Activated CD8-positive, alpha-beta memory T cell treated with anti-CD3 and anti-CD28 coated beads, Interleukin-2, amount 50 U/mL, for 4 hours (primary cell): Measurements from ENCODE around the gene ACSM5.

ENCODE experiments used
- DNase-seq: peaks from one replicate; pipeline ENCODE4 v3.0.0-alpha.2; 2020

The ACSM5 gene, protein sequence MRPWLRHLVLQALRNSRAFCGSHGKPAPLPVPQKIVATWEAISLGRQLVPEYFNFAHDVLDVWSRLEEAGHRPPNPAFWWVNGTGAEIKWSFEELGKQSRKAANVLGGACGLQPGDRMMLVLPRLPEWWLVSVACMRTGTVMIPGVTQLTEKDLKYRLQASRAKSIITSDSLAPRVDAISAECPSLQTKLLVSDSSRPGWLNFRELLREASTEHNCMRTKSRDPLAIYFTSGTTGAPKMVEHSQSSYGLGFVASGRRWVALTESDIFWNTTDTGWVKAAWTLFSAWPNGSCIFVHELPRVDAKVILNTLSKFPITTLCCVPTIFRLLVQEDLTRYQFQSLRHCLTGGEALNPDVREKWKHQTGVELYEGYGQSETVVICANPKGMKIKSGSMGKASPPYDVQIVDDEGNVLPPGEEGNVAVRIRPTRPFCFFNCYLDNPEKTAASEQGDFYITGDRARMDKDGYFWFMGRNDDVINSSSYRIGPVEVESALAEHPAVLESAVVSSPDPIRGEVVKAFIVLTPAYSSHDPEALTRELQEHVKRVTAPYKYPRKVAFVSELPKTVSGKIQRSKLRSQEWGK

GRCh38 chr16:20409398-20410120, at the start of gene ACSM5:
TSS of gene ACSM5 (plus strand) at chr16:20409534. CDS start at chr16:20411485, 1,951 bp downstream.
- no peak for DNase-seq

DNA sequence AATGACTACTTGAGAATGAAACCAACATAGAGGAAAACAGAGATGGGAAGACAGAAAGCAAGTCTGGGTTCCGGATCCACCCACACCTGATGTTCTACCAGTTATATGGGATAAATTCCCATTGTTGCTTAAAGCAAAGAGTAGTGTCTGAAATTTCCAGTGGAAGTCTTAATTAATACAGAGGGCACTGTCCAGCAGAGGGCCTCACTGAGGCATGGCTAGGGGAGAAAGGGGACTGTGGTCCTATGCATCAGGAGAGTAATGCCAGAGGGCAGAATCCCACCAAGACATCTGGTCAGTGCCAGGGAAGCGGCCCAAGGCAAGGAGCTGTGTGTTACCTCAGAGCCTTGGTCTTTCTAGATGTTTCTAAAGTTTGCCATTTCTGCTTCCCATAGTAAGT, 49.3 kb upstream of the ACSM5 start:
- no peak for DNase-seq

GRCh38 chr16:20363191-20363590, 46.1 kb upstream of the ACSM5 start:
- no peak for DNase-seq

DNA sequence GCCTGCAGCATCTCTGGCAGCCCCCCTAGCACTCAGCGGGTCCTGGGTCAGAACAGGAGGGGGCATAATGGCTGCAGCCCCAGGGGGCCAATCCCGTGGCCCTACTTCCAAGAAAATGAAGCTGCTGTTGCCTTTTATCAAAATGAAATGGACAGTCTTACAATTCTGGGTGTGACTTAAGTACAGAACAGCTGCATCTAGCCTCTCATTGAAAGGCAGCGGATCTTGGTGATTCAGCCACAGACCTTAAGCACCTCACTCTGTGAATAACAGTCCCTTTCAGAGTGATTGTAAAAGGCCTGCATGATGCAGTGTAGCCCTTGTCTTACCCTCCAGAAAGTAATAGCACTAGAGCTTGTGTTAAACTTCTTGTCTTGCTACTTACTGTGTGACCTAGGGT, 45.3 kb upstream of the ACSM5 start:
- DNase-seq: no peak

- DNase-seq: no peak
Observed at GRCh38 chr16:20369452-20370054, 39.8 kb upstream of the ACSM5 start.

- no peak for DNase-seq
Observed at GRCh38 chr16:20372701-20373100, 36.6 kb upstream of the ACSM5 start.

GRCh38 chr16:20377181-20377580, 32.2 kb upstream of the ACSM5 start:
- DNase-seq: no peak

DNA sequence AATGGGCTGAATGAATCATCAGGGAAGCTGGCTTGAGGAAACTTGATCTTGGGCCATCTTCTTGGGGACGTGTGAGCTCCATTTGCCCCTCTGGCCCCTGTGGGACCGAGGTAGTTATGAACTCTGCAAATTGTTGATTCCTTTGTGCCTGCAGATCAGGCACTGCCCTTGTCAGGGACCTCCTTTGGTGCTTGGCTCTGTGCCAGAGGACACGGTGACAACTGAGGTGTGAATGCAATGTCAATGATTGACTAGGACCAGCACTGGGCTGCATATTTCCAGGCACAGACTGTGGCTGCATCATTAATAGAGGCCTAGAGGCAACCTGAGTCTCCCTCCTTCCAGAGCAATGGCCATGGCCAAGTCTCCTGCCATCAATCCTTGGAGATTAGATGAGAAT, 28.6 kb upstream of the ACSM5 start:
- no peak for DNase-seq

- DNase-seq: no peak
Observed at GRCh38 chr16:20382202-20382948, 27.0 kb upstream of the ACSM5 start.

- DNase-seq: no peak
Observed at GRCh38 chr16:20383106-20384029, 26.0 kb upstream of the ACSM5 start.

DNA sequence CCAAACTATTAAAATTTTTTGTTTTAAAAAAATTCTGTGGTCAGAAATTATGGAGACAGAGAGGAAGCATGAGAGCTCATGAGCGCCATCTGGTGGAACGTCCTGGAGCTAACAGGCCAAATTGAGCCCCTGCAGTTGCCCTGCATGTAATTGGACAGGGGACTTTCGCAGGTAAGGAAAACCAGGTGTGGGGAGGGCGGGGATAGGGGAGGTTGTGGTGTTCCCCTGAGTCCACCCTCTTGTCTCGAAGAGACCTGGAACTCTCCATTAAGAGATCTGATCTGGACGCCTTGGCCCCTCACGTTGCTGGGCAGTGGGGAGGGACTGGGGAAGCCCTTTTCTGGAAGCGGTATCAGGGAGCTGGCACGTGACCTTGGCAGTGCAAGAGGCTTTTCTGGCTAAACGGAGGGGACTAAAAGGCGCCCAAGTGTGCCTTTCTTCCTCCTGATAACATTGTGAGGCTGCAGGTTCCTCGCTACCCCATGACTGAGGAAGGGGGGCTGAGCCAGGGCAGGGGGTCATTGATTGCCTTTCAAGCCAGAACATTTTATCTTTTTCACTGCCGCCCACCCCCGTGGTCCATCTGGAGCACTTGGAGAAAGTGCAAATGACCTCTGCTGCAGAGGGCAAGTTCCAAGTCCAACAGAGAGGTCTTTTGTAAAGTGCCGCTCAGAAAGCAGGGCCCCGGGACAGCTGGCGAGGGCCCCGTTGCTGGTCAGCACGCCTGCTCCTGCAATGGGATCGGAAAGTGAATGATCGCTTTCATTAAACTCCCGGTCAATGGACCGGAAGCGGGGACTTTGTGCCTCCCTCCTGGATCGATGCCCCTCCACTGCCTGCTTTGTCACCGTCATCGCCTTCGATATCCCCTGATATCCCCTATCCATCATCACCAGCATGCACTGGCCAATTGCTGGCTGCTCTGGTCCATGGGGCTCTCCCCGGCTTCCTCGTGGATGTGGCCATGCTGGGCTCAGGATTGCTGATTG, 23.2 kb upstream of the ACSM5 start:
- peak; percentile 50 for DNase-seq

DNA sequence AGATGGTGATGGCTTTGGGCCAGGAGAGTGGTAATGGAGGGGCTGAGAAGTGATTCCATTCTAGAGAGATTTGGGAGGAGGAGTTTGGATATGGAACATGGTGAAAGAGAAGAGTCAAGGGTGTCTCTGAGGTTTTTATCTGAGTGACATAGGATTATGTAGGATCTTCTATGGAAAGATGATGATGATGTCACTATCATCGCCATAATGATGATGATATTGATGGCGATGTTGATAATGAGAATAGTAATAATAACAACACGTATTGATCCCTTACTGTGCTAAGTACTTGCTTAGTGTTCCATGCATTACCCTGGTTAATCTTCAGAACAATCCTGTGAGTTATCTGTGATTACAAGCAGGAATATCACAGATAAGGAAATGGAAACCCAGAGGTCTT, 21.4 kb upstream of the ACSM5 start:
- no peak for DNase-seq

GRCh38 chr16:20388854-20389253, 20.5 kb upstream of the ACSM5 start:
- no peak for DNase-seq

DNA sequence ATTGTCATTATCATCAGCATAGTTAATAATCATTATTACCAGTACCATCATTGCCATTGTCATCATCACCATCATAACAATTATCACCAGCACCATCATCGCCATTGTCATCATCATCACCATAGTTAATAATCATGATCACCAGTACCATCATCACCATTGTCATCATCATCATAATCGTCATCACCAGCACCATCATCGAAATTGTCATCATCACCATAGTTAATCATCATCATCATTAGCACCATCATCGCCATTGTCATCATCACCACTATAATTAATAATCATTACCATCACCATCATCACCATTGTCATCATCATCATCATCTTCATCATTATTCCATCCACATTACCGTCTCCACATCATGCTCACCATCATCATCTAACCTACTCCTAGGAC, 18.3 kb upstream of the ACSM5 start:
- no peak for DNase-seq

DNA sequence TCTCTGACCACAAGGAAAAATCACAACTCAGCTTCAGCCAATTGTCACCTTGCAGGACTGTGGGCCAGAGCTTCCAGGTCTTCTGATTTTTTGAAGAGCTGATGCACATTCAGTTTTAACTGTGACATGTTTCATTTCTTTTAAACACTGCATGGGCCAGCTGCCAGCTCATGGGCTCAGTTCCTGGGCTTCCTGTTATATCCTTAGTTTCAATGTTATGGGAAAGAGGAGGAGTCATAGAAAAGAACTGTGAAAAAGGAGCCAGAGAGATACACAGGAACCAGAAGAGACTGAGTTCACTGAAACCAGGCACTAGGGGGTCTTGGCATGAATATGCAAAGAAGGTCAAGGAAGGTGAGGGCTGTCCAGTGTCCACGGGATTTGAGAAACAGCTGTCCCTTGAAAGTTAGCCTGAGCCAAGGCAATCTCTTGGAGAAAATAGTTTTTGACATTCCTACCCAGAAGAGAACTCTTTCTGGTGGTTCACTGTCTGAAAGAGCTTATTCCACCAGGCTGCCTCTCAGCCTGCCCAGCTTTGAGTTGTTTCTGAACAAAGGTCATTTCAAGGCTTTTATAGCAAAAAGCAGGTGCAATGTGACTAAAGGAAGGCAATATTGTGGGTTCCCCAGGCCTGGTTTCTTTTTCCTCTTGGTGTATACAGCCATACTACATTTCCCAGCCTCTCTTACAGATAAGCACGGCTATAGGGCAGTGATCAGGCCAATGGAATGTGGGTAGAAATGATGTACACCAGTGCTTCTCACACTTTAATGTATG, 15.3 kb upstream of the ACSM5 start:
- no peak for DNase-seq

GRCh38 chr16:20395946-20396345, 13.4 kb upstream of the ACSM5 start:
- no peak for DNase-seq

GRCh38 chr16:20396846-20397467, 12.4 kb upstream of the ACSM5 start:
- no peak for DNase-seq

- DNase-seq: no peak
Observed at GRCh38 chr16:20397468-20398074, 11.8 kb upstream of the ACSM5 start.

GRCh38 chr16:20398603-20399002, 10.7 kb upstream of the ACSM5 start:
- no peak for DNase-seq
